Suppressor macrophage (primary cell): Measurements from ENCODE around the gene CCDC24.

ENCODE experiments used
- DNase-seq, 4 experiments: peaks; one replicate each; pipeline ENCODE4 v3.0.0-alpha.2; 2020 to 2022

Gene CCDC24

DNA sequence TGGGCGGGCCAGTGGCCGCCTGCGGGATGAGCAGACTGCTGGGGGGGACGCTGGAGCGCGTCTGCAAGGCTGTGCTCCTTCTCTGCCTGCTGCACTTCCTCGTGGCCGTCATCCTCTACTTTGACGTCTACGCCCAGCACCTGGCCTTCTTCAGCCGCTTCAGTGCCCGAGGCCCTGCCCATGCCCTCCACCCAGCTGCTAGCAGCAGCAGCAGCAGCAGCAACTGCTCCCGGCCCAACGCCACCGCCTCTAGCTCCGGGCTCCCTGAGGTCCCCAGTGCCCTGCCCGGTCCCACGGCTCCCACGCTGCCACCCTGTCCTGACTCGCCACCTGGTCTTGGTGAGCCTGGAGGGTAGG is 10.3 kb upstream of the CCDC24 start:
- no peak for DNase-seq

DNA sequence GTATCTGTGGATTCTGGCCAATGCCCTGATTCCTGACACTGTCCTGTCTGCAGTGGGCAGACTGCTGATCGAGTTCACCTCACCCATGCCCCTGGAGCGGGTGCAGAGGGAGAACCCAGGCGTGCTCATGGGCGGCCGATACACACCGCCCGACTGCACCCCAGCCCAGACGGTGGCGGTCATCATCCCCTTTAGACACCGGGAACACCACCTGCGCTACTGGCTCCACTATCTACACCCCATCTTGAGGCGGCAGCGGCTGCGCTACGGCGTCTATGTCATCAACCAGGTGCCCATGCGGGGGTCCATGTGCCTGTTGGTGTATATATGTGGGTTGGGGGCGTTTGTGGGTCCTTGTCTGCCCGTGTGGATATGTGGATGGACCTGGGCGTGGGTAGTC is 9.8 kb upstream of the CCDC24 start:
- no peak for DNase-seq

DNA sequence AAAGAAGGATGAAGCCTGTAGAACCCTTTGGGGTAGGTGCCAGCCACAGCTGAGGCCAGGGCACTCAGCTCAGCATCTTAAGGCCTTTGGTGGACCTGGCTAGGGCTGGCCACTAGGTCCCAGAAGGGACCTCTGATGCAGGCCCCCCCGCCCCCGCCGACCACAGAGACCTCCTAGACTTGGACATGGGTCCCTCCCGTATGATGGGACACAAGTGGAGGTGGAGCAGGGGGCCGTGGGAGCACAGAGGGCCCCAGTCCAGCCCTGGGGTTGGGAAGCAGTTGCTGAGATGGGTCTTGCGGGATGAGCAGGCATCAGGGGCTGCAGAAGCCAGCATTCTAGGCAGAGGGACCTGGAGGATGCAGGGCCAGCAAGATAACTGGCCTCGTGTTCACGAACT is 9.2 kb upstream of the CCDC24 start:
- no peak for DNase-seq

DNA sequence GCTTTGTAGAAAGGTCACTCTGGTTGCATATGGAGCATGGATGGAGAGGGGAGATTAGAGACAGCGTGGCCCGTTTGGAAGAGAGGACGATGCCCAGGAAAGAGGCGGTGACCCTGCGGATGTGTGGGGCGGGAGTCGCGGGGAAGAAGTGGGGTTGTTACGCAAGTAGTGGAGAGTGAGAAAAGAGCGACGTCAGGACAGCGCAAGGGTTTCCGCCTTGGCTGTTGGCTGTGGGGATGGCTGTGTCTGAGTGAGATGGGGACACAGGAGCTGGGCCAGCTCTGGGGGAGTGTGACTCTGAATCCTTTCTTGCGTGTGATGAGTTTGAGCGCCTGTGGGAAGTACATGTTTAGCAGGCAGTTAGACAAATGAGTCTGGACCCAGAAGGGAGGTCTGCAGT is 8.6 kb upstream of the CCDC24 start:
- peak; percentile 51 to 71 (median 62) for DNase-seq

DNA sequence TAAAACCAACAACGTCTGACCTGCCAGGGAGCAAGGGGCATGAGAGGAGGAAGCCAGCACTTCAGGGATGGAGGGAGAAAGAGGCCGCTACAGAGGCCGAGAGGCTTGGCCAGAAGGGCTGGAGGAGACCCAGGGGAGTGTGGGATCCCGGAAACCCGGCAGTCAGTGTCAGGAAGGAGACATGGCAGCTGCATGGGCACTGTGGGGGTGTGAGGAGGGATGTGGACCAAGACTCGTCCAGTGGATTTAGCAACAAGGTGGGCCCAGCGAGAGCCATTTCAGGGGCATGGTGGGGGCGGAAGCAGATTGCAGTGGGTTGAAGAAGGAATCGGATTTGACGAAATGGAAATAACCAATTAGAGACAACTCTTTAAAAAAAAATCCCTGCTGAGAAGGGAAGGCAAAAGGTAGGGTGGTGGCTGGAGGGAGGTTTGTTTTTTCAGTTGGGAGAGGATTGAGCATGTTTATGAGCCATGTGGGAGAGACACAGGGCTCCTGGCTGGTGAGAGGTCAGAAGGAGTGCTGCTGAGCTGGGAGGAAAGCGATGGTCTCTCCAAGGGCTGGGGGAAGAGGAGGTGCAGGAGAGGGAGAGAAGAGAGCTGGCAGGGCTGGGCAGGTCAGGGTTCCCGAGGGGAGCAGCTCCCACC is 8.0 kb upstream of the CCDC24 start:
- DNase-seq = no peak

DNA sequence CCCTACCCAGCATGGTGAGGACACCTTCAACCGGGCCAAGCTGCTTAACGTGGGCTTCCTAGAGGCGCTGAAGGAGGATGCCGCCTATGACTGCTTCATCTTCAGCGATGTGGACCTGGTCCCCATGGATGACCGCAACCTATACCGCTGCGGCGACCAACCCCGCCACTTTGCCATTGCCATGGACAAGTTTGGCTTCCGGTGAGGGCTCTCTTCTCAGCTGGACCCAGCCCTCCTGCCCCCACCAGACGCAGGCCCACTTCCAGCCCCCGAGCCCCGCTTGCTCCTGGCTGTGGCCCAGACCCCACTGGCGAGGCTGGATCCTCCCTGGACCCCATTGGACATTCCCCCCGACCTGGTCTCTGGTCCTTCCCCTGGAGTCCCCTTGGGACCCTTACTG is 6.5 kb upstream of the CCDC24 start:
- no peak for DNase-seq

DNA sequence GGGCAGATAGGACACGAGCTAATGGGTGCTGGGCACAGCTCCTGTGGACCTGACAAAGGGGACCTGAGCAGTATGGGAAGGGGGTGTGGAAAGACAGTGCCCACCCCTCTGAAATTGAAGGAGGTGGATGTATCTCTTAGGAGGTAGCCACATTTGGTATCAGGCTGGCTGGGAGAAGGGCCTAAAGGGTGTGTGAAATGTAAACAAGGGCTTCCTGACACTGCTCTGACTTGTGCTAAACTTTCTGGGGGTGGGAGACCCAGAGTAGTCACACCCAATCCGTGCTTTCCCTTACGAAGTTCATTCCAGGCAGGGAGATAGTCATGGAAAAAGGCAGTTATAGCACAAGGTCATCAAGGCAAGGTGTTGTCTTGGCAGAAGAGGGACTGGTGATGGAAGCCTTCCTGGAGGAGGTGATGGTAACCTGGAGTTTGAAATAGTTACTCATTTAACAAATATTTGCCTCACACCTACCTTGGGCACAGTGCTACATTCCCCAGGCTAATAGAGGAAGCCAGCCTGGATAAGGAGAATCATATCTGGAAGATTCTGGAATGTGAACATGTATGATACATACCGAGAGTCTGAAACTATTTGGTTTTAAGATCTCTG is 5.3 kb upstream of the CCDC24 start:
- DNase-seq = no peak

DNA sequence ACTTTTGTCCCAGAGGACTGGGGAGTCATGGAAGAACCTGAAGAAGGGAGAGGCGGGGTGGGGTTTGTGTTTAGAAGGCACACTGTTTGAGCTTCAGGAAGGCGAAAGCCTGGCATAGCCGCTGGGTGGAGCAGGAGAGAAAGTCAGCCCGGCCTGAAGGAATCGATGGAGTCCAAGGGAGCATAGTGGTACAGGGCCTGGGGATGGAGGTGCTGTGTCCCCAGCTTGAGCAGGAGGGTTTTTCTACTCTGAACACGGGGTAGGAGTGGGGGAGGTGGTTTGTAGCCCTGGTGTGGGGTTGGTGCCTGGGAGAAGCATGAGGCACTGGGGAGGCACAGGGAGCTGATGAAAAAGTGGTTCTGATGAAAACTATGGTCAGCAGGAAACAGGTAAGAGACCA is 4.7 kb upstream of the CCDC24 start:
- no peak for DNase-seq

DNA sequence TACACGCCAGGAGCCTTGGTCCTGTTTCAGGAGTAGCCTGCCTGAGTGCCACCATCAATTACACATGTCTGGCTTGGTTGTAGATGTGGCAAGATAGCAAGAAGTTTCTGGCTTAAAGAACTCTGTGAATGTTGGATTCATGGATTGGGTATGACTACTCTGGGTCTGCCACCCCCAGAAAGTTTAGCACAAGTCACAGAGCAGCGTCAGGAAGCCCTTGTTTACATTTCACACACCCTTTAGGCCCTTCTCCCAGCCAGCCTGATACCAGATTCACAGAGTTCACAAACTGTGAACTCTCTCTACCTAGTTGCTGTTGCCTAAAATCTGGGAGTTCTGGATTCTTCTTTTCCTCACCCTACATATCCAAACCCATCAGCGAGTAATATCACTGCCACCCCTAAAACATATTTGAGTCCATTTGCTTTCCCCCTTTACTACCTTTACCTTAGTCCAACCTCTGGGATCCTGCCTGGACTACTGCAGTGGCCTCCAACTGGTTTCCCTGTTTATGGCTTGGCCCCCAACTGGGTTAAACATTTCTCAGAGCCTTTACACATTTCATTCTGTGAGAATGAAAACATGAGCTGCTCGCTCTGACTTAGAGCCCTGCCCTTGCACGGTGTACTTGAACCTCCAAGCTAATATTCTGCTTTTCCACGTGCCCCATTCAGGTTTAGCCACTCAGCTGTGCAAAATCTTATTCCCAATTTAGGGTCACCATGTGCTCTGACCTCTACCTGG is 4.1 kb upstream of the CCDC24 start:
- DNase-seq = no peak

DNA sequence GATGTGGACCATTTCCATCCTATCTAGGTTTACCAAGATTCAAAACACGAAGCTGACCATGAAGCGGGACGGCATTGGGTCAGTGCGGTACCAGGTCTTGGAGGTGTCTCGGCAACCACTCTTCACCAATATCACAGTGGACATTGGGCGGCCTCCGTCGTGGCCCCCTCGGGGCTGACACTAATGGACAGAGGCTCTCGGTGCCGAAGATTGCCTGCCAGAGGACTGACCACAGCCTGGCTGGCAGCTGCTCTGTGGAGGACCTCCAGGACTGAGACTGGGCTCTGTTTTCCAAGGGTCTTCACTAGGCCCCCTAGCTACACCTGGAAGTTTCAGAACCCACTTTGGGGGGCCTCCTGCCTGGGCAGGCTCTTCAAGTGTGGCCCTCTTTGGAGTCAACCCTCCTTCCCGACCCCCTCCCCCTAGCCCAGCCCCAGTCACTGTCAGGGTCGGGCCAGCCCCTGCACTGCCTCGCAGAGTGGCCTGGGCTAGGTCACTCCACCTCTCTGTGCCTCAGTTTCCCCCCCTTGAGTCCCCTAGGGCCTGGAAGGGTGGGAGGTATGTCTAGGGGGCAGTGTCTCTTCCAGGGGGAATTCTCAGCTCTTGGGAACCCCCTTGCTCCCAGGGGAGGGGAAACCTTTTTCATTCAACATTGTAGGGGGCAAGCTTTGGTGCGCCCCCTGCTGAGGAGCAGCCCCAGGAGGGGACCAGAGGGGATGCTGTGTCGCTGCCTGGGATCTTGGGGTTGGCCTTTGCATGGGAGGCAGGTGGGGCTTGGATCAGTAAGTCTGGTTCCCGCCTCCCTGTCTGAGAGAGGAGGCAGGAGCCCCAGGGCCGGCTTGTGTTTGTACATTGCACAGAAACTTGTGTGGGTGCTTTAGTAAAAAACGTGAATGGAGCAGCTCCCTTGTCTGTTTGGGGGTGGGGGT is 864 bp upstream of the CCDC24 start:
- DNase-seq = no peak

DNA sequence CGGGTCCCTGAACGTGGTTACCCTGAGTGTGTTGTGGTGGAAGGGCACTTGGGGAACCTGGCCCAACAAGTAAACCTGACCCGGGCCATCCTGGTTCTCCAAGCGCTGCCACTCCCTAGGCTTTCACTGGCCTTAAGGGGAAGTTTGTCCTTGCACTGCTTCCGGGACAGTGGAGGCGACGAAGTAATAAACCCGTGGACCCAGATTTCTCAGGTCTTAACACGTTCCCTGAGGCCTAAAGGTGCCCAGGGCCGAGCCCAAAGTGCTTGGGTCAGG is 261 bp upstream of the CCDC24 start:
- no peak for DNase-seq

DNA sequence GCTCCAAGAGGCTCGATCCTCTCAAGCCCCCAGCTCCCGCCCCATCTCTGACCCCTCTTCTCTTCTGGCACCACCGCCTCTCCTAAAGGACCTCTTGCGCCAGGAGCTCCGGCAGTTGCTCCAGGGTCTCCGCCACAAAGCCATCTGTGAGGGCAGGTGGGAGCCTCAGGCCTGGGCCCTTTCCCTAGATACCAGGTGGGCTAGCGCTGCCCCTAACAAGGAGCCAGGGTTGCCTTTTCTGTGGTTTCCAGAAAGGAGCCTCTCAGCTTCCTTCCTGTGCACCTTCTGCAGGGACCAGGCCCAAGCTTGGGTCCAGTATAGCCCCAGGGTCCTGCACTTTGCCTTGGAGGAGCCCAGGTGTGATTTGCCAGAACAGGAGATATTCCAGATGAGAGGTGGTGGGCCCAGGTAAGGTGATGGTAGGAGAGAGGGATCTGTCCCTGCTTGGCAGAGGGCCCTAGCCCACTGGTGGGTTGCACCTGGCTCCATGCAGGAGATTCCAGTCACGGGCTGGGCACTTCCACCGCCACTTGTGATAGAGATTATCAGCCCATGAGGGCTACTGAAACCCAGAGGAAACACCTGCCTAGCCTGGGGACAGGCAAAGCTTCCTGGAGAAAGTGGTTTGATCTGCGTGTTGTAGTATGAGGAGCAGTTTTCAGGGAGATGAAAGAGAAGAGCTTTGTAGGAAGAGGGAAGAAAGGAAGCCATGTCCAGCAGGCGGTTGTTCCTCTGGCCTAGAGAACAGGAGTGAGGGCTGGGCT is 1.0 kb downstream of the CCDC24 start:
- DNase-seq = no peak

DNA sequence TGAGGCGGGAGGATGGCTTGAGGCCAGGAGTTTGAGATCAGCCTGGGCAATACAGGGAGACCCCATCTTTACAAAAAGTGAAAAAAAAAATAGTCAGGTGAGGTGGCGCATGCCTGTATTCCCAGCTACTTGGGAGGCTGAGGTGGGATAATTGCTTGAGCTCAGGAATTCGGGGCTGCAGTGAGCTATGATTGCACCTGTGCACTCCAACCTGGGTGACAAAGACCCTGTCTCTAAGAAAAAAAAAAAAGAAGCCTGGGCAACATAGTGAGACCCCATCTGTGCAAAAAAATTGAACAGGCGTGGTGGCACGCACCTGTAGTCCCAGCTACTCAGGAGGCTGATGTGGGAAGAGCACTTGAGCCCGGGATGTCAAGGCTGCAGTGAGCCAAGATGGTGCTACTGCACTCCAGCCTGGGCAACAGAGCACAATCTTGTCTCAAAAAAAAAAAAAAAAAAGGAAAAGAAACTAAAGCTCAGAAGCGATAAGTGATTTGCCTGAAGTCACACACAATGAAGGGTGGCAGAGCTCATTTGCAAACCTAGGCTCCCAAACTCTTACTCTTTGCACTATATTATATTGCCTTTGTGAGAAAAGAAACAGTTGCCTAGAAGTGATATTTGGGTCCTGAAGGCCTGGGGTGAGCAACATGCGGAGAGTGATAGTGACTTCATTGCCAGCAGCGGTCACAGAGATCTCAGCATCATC is 2.0 kb downstream of the CCDC24 start:
- no peak for DNase-seq

DNA sequence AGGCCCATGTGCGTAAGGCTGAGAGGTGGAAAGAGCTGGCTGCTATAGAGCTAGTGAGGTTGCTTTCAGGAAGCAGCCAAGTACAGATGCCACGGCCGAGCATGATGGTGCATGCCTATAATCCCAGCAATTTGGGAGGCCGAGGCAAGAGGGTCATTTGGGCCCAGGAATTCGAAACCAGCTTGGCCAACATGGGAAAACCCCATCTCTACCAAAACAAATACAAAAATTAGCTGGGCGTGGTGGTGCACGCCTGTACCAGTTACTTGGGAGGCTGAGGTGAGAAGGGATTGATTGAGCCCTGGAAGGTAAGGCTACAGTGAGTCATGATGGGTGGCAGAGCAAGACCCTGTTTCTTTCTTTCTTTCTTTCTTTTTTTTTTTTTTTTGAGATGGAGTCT is 2.7 kb downstream of the CCDC24 start:
- DNase-seq = no peak

DNA sequence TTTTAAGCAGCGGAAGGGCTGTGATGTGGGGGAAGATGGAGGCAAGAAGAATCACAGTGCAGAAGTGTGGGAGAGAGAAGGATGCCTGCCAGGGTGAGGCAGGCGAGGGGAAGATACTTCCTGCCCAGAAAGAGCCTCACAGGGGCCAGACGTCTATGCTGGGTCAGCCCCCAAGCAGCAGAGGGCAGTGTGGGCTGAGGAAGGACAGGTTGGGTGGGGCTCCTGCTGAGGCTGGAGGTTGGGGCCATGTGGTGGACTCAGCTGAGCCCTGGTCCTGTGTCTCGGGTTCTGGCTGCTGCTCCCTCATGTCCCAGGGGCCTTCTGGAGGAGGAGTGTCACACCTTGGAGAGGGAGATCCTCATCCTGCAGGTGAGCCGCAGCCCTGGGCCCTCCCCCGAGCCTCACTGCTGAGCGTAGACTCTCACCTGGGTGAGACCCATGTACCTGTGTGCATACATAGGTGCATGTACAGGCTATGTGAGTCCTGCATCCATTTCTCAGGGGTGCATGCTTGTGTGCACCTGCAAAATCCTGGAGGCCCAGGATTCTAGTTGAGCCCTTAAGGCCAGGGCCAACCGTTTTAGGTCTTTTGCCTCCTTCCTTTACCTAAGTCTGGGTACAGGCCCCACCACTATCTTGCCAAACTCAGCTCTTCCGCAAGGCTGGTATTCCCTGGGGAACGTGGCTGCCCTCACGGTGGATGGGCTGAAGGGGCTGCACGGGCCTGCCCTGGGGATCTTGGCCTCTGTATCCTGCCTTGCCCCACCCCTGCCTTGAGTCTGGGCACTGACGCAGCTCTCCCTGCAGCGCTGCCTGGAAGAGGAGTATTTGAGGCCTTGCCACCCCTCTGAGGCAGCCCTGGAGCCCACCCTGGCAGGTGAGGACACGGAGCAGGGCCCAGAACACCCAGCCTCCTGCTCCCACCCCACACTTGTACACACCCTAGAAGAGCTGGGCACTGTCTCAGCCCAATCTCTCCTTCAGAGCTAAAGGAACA is 3.7 kb downstream of the CCDC24 start:
- DNase-seq = peak in 3 of 4 experiments; percentile 18 to 33 (median 20)

DNA sequence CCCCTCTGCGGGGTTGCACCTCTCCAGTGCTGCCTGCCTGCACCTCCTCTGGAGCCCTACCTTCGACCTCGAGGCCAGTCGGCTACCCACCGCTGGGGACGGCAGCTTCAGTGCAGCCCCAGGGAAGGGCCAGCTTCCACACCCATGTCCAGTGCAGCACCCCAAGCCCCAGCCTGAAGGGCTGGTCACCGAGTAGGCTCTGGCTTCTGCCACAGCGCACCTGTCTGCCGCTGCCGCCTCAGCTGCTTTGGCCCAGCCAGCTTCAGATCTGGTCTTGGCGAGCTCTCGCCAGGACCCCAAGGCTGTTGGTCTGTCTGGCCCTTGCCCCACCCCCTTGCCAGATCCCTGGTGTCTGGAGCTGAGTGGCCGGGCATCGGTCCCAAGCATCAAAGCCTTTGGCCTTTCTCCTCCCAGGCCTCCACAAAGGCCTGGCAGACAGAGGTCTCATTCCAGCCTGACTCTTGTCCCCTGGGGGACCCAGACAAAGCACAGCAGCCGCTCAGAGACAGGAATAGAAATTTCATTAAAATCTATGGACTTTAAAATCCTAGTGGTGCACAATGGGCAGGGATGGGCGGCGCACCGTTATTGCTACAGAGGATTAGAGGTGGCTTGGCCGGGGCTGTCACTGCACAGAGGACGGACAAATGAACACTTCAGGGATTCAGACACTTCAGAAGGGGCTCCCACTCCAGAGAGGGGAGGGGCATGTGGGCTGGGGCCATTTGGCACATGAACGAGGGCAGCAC is 4.8 kb downstream of the CCDC24 start:
- DNase-seq = no peak

DNA sequence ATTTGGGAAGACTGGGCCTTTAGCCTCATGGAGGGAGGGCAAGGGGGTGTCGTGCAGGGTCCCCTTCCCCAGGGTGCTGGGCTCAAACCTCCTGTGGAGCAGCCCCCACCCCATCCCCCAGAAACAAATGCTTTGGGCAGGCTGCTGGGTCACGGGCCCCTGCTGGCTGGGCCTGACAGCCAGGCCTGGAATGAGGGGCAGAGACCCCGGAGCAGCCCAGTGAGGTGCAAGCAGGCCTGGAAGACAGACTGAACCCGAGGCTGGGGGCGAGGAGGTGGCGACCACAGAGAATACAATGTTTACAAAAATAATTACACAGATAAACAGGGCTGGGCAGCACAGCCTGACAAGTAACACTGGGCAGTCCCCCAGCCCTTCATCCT is 5.3 kb downstream of the CCDC24 start:
- no peak for DNase-seq

DNA sequence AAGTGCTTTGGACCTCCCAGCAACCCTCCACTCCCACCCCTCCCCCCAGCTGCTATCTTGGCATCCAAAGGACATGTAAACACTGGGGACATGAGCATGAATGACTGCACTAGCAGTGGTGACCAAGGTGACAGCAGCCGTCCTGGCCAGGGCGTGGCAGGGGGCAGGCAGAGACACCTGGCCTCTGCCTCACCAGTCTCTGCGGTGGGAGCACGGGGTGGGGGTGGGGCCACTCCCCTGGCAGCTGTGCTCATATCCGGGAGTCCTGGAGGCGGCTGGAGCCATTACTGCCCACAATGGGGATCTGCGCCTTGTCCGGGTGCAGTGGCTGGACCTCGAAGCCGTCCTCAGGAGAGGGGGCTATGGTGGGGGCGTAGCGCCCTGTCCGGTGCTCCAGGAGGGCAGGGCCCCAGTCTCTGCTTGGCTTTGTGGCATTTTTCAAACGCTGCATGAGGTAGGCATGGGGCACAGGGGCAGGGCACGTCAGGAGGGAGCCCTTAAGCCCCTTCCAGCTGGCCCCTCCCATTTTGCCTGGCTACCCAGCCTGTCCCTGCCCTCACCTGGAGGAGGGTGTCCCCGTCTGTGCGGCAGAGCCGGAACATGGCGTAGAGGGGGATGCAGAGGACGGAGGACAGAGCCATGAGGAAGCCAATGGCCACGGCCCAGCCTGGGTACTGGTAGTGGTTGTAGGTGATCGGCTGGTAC is 6.0 kb downstream of the CCDC24 start:
- no peak for DNase-seq

DNA sequence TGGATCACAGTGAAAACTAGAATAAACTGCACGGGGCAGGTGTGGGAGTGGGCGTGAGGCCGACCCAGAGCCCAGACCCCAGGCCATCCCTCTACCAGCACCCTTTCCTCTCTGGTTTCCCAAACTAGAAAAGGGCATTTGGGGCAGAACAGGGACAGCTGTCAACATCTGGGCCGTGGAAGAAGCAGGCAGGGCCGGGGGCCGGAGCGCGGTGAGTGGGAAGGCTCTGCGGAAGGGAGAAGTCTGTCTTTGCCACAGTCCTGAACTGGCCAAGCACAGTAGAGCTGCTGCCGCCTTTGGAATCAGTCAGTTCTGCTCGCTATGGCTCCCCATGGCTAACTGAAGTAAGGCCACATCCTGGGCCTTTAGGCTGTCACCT is 6.6 kb downstream of the CCDC24 start:
- no peak for DNase-seq
